ENCODE data around the gene INF2. TPM values are rescaled to one million over a fixed set of nuclear protein-coding genes. Genes with fewer than 3 reads are reported as not detected.

INF2 gene
- total RNA-seq, 2 donors from 2014 or later, result 50.1 to 210 TPM

- 93% methylated on average over 7 of the region's 7 CpGs for WGBS
- Histone ChIP-seq H3K36me3 (no peaks in the 10 kb centered on the region), H3K9me3 (no peaks in the 10 kb centered on the region), H3K27ac (no peak overlapping the region), H3K4me1 (replicated peaks) (peaks cover 12% of the 10 kb centered on the region), H3K27me3 (replicated peaks; ENCODE audit: insufficient read depth) (no peaks in the 10 kb centered on the region), H3K4me3 (no peak overlapping the region)
- TF ChIP-seq POLR2AphosphoS5 (IDR thresholded peaks at IDR 0.05), result no peak
- TF ChIP-seq, protein P1, sequence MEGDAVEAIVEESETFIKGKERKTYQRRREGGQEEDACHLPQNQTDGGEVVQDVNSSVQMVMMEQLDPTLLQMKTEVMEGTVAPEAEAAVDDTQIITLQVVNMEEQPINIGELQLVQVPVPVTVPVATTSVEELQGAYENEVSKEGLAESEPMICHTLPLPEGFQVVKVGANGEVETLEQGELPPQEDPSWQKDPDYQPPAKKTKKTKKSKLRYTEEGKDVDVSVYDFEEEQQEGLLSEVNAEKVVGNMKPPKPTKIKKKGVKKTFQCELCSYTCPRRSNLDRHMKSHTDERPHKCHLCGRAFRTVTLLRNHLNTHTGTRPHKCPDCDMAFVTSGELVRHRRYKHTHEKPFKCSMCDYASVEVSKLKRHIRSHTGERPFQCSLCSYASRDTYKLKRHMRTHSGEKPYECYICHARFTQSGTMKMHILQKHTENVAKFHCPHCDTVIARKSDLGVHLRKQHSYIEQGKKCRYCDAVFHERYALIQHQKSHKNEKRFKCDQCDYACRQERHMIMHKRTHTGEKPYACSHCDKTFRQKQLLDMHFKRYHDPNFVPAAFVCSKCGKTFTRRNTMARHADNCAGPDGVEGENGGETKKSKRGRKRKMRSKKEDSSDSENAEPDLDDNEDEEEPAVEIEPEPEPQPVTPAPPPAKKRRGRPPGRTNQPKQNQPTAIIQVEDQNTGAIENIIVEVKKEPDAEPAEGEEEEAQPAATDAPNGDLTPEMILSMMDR (IDR thresholded peaks at IDR 0.05), result no peak
- no peak for TF ChIP-seq POLR2A (IDR thresholded peaks at IDR 0.05)
- DNase-seq (ENCODE audit: low spot score), result no peak
- intact Hi-C loops (cut with DNase I), result no loop called here
Measured at GRCh38 chr14:104676130-104676693, 13.2 kb upstream of the INF2 start.

- intact Hi-C loops (cut with DNase I), result no loop called here
- 22% methylated on average over 29 of the region's 29 CpGs for WGBS
- H3K4me1 ChIP-seq (replicated peaks), result peaks cover 19% of the 10 kb centered on the region
- no peaks in the 10 kb centered on the region for H3K36me3 ChIP-seq
- H3K27ac ChIP-seq, result peak overlapping the region; percentile 80 to 81
- TF ChIP-seq, protein P1 (IDR thresholded peaks at IDR 0.05), result peak in 1 of 4 experiments; percentile 5
- TF ChIP-seq POLR2A (IDR thresholded peaks at IDR 0.05), result no peak
- no peaks in the 10 kb centered on the region for H3K27me3 ChIP-seq (replicated peaks; ENCODE audit: insufficient read depth)
- no peak for DNase-seq (ENCODE audit: low spot score)
- H3K9me3 ChIP-seq, result no peaks in the 10 kb centered on the region
- H3K4me3 ChIP-seq, result peak overlapping the region; percentile 36 to 45
Measured at GRCh38 chr14:104676694-104677511, 12.5 kb upstream of the INF2 start.

GRCh38 chr14:104677512-104678332 lies 11.7 kb upstream of the INF2 start:
- intact Hi-C loops (cut with DNase I), result no loop called here
- no peaks in the 10 kb centered on the region for H3K36me3 ChIP-seq
- no peaks in the 10 kb centered on the region for H3K27me3 ChIP-seq (replicated peaks; ENCODE audit: insufficient read depth)
- peaks cover 24% of the 10 kb centered on the region for H3K4me1 ChIP-seq (replicated peaks)
- peak; percentile 88 for TF ChIP-seq POLR2AphosphoS5 (IDR thresholded peaks at IDR 0.05)
- TF ChIP-seq, protein P1 (IDR thresholded peaks at IDR 0.05), result no peak
- TF ChIP-seq POLR2A (IDR thresholded peaks at IDR 0.05), result peak; percentile 74
- peak; percentile 53 for DNase-seq (ENCODE audit: low spot score)
- H3K4me3 ChIP-seq, result peak overlapping the region; percentile 36 to 45
- H3K9me3 ChIP-seq, result no peaks in the 10 kb centered on the region
- H3K27ac ChIP-seq, result peak overlapping the region; percentile 80 to 81
- WGBS, result 1% methylated on average over 43 of the region's 43 CpGs

DNA sequence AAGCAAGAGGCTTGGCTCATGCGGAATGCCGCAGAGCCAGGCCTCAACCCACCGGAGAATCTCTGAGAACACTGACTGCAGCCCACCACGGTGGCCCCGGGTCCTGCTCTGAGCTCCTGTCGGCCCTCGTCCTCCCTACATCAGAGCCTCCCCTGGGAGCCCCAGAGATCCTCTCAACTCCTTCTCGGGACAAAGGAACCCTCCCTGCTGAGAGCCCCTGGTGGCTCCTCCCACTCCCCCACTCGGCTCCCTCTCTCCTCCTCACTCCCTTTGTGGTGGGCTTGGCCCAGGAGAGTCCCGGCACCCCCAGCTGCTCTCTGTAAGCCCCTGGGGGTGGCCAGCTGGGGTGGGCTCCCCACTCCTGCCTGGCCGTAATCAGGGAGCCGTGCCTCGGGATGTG lies 11.1 kb upstream of the INF2 start:
- peak overlapping the region; percentile 36 to 45 for H3K4me3 ChIP-seq
- H3K9me3 ChIP-seq, result no peaks in the 10 kb centered on the region
- peaks cover 24% of the 10 kb centered on the region for H3K4me1 ChIP-seq (replicated peaks)
- no peak for DNase-seq (ENCODE audit: low spot score)
- intact Hi-C loops (cut with DNase I), result no loop called here
- H3K36me3 ChIP-seq, result no peaks in the 10 kb centered on the region
- peak overlapping the region; percentile 80 to 81 for H3K27ac ChIP-seq
- no peak for TF ChIP-seq POLR2AphosphoS5 (IDR thresholded peaks at IDR 0.05)
- TF ChIP-seq, protein P1 (IDR thresholded peaks at IDR 0.05), result no peak
- no peak for TF ChIP-seq POLR2A (IDR thresholded peaks at IDR 0.05)
- WGBS, result 9% methylated on average over 13 of the region's 13 CpGs
- H3K27me3 ChIP-seq (replicated peaks; ENCODE audit: insufficient read depth), result no peaks in the 10 kb centered on the region

Measured in prostate gland (tissue), 2 donors.